ENCODE measurements around the gene MPL. TPM values are rescaled to one million over a fixed set of nuclear protein-coding genes. Genes with fewer than 3 reads are reported as not detected.
"Not testable (repeated sequence)": the region's sequence is repeated elsewhere in the genome, so short reads cannot be mapped to it uniquely, and the experiment has no call there.

The MPL gene
- total RNA-seq, 1 donor from 2014 or later, result not detected

DNA sequence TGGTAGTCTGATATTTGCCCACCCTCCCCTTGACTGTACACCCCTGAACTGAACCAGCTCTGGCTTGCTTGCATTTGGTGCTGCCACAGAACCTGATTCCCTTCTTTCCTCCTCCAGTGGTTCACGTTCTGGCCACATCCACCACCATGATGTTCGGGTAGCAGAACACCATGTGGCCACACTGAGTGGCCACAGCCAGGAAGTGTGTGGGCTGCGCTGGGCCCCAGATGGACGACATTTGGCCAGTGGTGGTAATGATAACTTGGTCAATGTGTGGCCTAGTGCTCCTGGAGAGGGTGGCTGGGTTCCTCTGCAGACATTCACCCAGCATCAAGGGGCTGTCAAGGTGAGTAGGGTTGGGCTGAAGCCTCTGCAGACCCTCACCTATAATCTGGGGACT lies 23.0 kb downstream of the MPL start:
- H3K4me3 Mint-ChIP-seq, result peak overlapping the region; percentile 98
- peaks cover 49% of the 10 kb centered on the region for H3K4me1 Mint-ChIP-seq
- H3K27ac Mint-ChIP-seq, result peak overlapping the region; percentile 64
- DNase-seq, result no peak
- peaks cover 60% of the 10 kb centered on the region for H3K36me3 Mint-ChIP-seq (ENCODE audit: low read depth)
- H3K9me3 Mint-ChIP-seq, result no peaks in the 10 kb centered on the region
- no peaks in the 10 kb centered on the region for H3K27me3 Mint-ChIP-seq
- intact Hi-C loops (cut with micrococcal nuclease), result loop anchor here (10.0 kb wide), 2 partner anchors 426 to 614 kb away; partner anchors contain the start of genes ATP6V0B, B4GALT2 and DPH2

DNA sequence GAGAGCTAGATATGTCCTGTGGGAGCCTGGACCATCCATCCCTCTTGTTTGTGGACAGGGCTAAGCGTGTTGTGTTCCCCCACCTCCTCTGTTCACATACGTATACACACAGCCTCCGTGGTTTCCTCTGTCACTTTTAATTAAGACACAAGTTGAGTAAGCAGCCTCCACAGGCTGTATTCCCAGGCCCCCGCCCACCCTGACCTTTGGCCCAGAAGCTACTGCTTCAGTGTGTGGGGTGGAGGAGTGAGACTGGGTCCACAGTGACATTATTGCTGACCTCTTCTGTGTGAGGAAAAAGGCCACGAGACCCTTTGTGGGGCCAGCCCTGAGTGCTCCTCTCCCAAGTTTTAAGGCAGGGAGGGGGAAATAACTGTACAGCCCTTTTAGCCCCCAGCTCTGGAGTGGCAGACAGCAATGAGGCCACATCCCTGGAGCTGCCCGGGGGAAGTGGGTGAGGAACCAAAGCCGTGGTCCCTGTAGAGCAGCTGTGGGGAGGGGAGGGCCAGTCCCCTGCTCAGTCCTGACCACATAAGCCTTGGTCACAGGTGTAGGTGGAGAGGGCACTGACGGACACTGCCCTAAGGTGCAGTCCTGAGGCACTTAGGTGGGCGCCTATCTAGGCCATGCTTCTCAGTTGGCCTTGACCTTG lies 25.8 kb downstream of the MPL start:
- Mint-ChIP-seq H3K4me1 (peaks cover 52% of the 10 kb centered on the region), H3K27ac (peak overlapping the region; percentile 73), H3K36me3 (ENCODE audit: low read depth) (peaks cover 67% of the 10 kb centered on the region), H3K27me3 (no peaks in the 10 kb centered on the region), H3K4me3 (peak overlapping the region; percentile 42), H3K9me3 (no peaks in the 10 kb centered on the region)
- intact Hi-C loops (cut with micrococcal nuclease), result loop anchor here (10.0 kb wide), 2 partner anchors 429 to 611 kb away; partner anchors contain the start of genes ATP6V0B, B4GALT2 and DPH2
- no peak for DNase-seq

DNA sequence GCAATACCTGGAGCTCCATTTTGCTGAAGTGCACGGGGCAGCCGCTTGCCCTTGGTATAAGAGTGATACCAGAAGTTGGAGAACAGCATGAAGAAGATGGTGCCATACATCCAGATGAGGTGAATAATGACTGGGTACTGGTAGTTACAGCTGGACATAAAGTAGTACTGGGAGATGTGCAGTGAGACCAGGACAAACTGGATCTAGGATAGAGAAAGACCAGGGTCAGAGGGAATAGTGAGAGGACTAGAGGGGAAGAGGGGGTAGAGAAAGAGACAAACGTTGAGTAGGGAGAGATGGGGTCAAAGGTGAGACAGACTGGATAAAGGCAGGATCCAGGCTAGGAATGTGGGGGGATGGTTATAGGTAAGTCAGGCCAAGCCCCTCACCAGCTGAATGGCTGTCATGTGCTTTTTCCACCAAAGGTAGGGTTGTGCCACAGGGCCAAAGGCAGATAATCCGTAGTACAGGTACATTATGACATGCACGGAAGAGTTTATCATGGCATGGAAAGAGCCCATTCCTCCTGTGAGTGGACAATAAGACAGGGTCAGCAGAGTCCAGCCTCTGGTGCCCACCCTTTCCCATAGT lies 26.4 kb downstream of the MPL start:
- no peak for DNase-seq
- H3K27ac Mint-ChIP-seq, result no peak overlapping the region
- no peaks in the 10 kb centered on the region for H3K9me3 Mint-ChIP-seq
- intact Hi-C loops (cut with micrococcal nuclease), result loop anchor here (10.0 kb wide), 2 partner anchors 429 to 611 kb away; partner anchors contain the start of genes ATP6V0B, B4GALT2 and DPH2
- peaks cover 67% of the 10 kb centered on the region for H3K36me3 Mint-ChIP-seq (ENCODE audit: low read depth)
- H3K4me3 Mint-ChIP-seq, result no peak overlapping the region
- peaks cover 55% of the 10 kb centered on the region for H3K4me1 Mint-ChIP-seq
- H3K27me3 Mint-ChIP-seq, result no peaks in the 10 kb centered on the region

DNA sequence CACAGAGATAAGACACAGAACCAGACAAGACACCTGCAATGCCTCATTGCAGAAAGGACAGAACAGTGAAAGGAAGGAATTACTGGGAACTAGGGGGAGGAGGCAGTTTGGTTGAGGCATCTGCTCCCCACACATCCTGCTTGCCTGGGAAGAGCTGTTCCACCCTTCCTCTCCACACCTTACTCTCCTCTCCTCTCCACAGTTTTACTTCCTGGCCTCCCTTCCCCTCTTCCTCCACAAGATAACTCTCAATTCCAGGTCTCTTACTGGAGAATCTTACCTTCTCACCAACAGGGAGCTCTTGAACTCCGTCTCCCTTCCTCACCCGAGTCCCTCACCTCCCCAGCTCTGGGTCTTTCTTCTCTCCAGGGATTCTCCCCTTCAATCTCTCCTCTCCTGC lies 28.1 kb downstream of the MPL start:
- no peaks in the 10 kb centered on the region for H3K27me3 Mint-ChIP-seq
- peak overlapping the region; percentile 100 for H3K4me3 Mint-ChIP-seq
- intact Hi-C loops (cut with micrococcal nuclease), result loop anchor here (5.0 to 10.0 kb wide), 4 partner anchors 193 to 609 kb away; partner anchors contain the start of genes ATP6V0B, B4GALT2, CFAP57 and DPH2
- H3K9me3 Mint-ChIP-seq, result no peaks in the 10 kb centered on the region
- peak overlapping the region; percentile 90 for H3K27ac Mint-ChIP-seq
- H3K36me3 Mint-ChIP-seq (ENCODE audit: low read depth), result peaks cover 58% of the 10 kb centered on the region
- peaks cover 46% of the 10 kb centered on the region for H3K4me1 Mint-ChIP-seq
- DNase-seq, result no peak

DNA sequence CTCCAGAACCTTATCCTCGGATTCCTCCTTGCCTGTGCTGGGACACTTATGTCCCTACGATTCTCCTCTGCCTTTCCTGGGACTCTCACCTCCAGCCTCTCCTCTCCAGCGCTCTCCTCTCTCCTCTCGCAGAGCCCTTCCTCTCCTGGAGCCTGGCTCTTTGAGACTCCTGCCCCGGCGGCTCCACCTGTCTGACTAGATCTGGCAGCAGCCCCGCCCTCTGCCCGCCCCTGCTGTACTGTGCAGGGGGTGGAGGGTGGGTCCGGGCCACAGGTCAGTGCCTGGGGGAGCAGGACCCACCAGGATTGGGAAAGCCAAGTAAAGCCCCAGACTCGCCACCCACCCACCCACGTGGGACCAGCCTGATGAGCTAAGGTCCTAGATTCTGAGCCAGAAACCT lies 28.6 kb downstream of the MPL start:
- H3K27me3 Mint-ChIP-seq, result no peaks in the 10 kb centered on the region
- H3K36me3 Mint-ChIP-seq (ENCODE audit: low read depth), result peaks cover 53% of the 10 kb centered on the region

DNA sequence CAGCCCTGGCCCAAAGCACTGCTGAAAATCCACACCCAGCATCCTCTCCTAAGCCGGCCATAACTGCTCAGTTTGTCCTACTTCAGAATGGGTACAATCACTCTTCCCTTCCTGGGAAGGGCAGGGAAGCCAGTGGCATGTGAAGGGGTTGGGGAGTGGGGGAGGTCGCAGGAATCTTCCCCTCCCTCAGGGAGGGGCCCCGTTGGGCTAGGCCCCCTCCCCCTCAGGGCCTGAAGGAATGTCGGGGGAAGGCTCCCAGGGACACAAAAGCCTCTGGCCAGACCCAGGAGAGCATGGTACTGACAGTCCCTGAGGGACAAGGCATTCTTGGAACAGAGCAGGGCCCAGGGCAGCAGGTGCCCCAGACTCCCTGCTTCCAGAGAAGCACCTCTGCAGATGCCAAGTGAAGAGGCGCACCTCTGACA lies 29.0 kb downstream of the MPL start:
- intact Hi-C loops (cut with micrococcal nuclease), result loop anchor here (5.0 to 10.0 kb wide), 4 partner anchors 194 to 608 kb away; partner anchors contain the start of genes ATP6V0B, B4GALT2, CFAP57 and DPH2
- Mint-ChIP-seq H3K27ac (peak overlapping the region; percentile 90), H3K27me3 (no peaks in the 10 kb centered on the region), H3K36me3 (ENCODE audit: low read depth) (peaks cover 49% of the 10 kb centered on the region), H3K4me1 (peaks cover 38% of the 10 kb centered on the region), H3K4me3 (peak overlapping the region; percentile 100), H3K9me3 (no peaks in the 10 kb centered on the region)
- no peak for DNase-seq

More for the DNA sequence above, 28.6 kb downstream of the MPL start:
- H3K4me1 Mint-ChIP-seq, result peaks cover 42% of the 10 kb centered on the region
- intact Hi-C loops (cut with micrococcal nuclease), result loop anchor here (5.0 to 10.0 kb wide), 4 partner anchors 194 to 609 kb away; partner anchors contain the start of genes ATP6V0B, B4GALT2, CFAP57 and DPH2
- no peak for DNase-seq
- H3K27ac Mint-ChIP-seq, result peak overlapping the region; percentile 90
- H3K9me3 Mint-ChIP-seq, result no peaks in the 10 kb centered on the region
- peak overlapping the region; percentile 100 for H3K4me3 Mint-ChIP-seq

DNA sequence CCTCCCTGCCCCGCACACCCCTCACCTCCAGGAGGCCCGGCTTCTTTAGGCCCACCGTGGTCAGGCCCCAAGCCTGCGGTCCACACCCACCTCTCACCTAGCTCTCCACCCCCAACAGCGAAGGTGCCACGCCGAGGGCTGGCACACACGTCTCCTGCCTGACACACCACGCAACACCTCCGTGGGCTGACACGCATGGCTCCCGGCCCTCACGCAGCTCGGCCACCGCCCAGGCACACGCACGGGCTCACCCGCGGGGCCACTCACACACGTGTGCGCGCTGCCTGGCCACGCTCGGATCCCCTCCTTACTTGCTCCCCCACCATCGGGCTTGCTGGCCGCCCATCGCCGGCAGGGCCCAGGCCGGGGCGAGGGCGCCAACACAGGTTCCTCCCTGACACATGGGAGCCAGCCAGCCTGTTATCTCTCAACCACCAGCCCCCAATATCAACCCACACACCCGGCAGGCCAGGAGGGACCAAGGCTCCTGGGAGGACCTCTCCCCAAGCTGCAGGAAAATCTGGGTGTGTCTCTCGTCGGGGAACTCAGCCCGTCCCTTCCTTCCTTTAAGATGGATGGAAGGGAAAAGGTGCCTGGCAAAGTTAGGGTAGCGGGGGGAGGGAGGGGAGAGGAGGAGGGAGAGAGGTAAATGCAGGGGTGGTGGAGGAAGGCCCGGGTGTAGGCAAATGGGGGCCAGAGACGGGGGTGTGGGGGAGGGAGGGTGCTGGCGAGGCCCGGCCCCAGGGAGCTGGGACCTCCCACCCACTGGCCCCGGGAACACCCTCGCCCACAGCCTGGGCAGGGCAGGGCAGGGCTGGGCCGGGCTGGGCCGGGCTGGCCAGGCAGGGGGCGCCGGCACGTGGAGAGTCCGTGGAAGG lies 29.6 kb downstream of the MPL start:
- Mint-ChIP-seq H3K36me3 (ENCODE audit: low read depth) (peaks cover 43% of the 10 kb centered on the region), H3K4me1 (peaks cover 32% of the 10 kb centered on the region), H3K27ac (peak overlapping the region; percentile 90), H3K9me3 (no peaks in the 10 kb centered on the region), H3K4me3 (peak overlapping the region; percentile 100), H3K27me3 (no peaks in the 10 kb centered on the region)
- intact Hi-C loops (cut with micrococcal nuclease), result loop anchor here (5.0 to 10.0 kb wide), 4 partner anchors 195 to 608 kb away; partner anchors contain the start of genes ATP6V0B, B4GALT2, CFAP57 and DPH2
- peak; percentile 74 for DNase-seq

DNA sequence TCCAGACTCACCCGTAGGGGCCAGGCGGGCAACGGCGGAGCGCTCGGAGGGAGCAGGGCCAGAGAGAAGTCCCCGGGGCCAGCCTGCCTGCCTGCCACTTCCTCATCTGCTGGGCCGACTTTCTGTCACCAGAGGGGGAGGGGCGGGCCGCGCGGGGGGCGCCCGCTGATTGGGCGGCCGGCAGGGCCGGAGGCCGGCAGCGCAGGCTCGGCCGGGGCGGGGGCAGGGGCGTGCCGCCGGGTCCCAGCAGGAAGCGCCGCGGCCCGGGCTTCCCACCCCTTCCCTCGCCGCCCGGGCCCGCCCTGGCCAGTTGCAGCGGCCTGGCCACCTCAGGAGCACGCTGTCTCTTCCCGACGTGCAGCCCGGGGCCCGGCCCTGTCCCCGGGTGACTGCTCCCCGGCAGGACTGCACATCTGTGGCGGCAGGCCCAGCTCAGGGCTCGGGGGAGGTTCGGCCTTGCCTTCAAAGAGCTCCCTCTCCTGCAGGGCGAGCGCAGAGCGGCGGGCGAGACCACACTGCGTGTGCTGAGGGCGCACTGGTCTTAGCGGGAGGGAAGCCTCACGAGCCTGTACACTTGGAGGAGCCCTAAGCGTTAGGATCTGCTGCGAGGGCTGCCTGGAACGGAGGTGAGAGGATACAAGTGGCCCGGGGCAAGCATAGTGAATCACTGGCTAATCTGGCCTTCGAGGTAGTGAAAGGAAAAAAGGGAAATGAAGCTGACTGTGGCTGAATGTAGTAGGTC lies 30.5 kb downstream of the MPL start, which contains the start of gene ELOVL1:
Gene ELOVL1 (minus strand): TSS at position 108 of the 742 bp plus-strand sequence. CDS start 2,402 bp downstream, outside the sequence.
- H3K4me3 Mint-ChIP-seq, result peak within 1 kb of the TSS; percentile 100
- peak; percentile 96 for DNase-seq
- no peaks in the 10 kb centered on the region for H3K27me3 Mint-ChIP-seq
- H3K9me3 Mint-ChIP-seq, result no peaks in the 10 kb centered on the region
- H3K36me3 Mint-ChIP-seq (ENCODE audit: low read depth), result peaks cover 37% of the 10 kb centered on the region
- peaks cover 30% of the 10 kb centered on the region for H3K4me1 Mint-ChIP-seq
- intact Hi-C loops (cut with micrococcal nuclease), result loop anchor here (1.0 to 10.0 kb wide), 7 partner anchors 10 to 607 kb away; partner anchors contain the start of genes ATP6V0B, B4GALT2, CDC20 and CFAP57
- H3K27ac Mint-ChIP-seq, result peak within 1 kb of the TSS; percentile 96

DNA sequence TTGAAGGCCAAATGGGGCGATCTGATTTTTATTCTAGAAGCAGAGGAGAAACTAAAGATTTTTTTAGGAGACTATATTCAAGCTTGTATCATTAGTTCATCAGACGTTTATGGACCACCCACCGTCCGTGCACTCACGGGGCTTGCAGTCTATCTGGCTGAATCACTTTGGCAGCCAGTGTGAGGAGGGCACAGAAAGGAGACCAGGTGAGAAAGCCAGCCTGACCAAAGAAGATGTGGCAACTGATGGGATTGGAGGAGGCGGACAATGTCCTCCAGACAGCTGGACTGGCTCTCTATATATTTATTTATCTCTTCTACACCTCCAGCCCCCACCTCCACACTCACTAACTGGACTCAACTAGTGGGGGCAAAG lies 31.0 kb downstream of the MPL start:
- DNase-seq, result no peak

DNA sequence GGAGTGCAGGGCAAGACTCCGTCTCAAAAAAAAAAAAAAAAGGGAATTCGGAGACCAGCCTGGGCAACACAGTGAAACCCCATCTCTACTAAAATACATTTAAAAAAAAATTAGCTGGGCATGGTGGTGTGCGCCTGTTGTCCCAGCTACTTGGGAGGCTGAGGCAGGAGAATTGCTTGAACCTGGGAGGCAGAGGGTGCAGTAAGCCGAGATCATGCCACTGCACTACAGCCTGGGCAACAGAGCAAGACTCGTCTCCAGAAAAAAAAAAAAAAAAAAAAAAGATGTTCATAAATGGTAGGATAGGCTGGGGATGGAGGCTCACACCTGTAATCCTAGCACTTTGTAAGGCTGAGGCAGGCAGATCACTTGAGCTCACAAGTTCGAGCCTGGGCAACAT lies 32.2 kb downstream of the MPL start:
- intact Hi-C loops (cut with micrococcal nuclease), result loop anchor here (5.0 to 10.0 kb wide), 4 partner anchors 197 to 605 kb away; partner anchors contain the start of genes ATP6V0B, B4GALT2, CFAP57 and DPH2
- Mint-ChIP-seq H3K36me3 (ENCODE audit: low read depth) (peaks cover 23% of the 10 kb centered on the region), H3K4me1 (peaks cover 26% of the 10 kb centered on the region)
- not testable (repeated sequence) for DNase-seq, H3K4me3 Mint-ChIP-seq, H3K27ac Mint-ChIP-seq, H3K27me3 Mint-ChIP-seq, H3K9me3 Mint-ChIP-seq

More for the DNA sequence above, 31.0 kb downstream of the MPL start:
- H3K27ac Mint-ChIP-seq, result peak overlapping the region; percentile 96
- intact Hi-C loops (cut with micrococcal nuclease), result loop anchor here (1.0 to 10.0 kb wide), 7 partner anchors 10 to 606 kb away; partner anchors contain the start of genes ATP6V0B, B4GALT2, CDC20 and CFAP57
- H3K9me3 Mint-ChIP-seq, result no peaks in the 10 kb centered on the region
- H3K27me3 Mint-ChIP-seq, result no peaks in the 10 kb centered on the region
- peaks cover 28% of the 10 kb centered on the region for H3K4me1 Mint-ChIP-seq
- peak overlapping the region; percentile 100 for H3K4me3 Mint-ChIP-seq
- peaks cover 34% of the 10 kb centered on the region for H3K36me3 Mint-ChIP-seq (ENCODE audit: low read depth)

DNA sequence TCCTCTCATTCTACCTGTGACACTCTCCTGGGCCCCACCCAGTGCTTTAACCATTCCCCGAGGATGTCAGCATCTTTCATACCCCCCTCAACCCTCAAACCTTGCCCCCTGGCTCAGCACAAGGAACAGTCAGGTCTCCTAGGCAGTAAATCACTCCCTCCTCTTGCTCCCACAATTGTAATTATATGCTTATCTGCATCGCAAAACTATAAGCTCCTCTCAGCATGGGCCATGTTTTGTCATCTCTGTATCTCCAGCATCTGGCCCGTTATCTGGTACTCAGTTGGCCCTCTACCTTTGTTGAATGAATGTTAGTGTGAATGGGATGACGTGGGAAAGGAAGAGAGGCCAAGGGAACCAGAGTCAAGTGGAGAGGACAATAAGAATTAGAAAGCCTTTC lies 32.9 kb downstream of the MPL start:
- H3K9me3 Mint-ChIP-seq, result no peaks in the 10 kb centered on the region
- H3K36me3 Mint-ChIP-seq (ENCODE audit: low read depth), result peaks cover 18% of the 10 kb centered on the region
- no peaks in the 10 kb centered on the region for H3K27me3 Mint-ChIP-seq
- peaks cover 20% of the 10 kb centered on the region for H3K4me1 Mint-ChIP-seq
- intact Hi-C loops (cut with micrococcal nuclease), result no loop called here
- no peak overlapping the region for H3K4me3 Mint-ChIP-seq
- peak overlapping the region; percentile 36 for H3K27ac Mint-ChIP-seq
- DNase-seq, result no peak

DNA sequence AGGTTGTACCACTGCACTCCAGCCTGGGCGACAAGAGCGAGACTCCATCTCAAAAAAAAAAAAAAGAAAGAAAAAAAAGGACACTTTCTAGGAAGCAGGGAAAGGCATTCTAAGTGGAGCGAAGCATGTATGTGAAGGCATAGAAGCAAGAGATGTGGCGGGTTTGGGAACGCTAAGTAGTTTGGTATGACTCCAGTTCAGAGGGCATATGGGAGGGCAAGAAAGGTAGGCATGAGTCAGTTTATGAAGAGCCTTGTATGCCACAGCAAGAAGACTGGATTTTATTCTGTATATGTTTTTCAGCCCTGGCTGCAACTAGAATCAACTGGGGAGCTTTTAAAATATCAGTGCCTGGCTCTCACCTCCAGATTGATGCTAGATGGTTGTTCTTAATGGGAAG lies 34.6 kb downstream of the MPL start:
- intact Hi-C loops (cut with micrococcal nuclease), result no loop called here
- no peak overlapping the region for H3K27ac Mint-ChIP-seq
- peaks cover 11% of the 10 kb centered on the region for H3K4me1 Mint-ChIP-seq
- no peak for DNase-seq
- peaks cover 18% of the 10 kb centered on the region for H3K36me3 Mint-ChIP-seq (ENCODE audit: low read depth)
- no peaks in the 10 kb centered on the region for H3K9me3 Mint-ChIP-seq
- no peak overlapping the region for H3K4me3 Mint-ChIP-seq
- H3K27me3 Mint-ChIP-seq, result no peaks in the 10 kb centered on the region

All from activated CD4-positive, alpha-beta T cell treated with anti-CD3 and anti-CD28 coated beads, Interleukin-2, amount 10 ng/mL, durations not matched to agents 24 days and 14 days (primary cell).